Lower leg skin (tissue), 3 donors: ENCODE data around the gene SLC41A1.

ENCODE experiments used
- CTCF ChIP-seq, 3 donors: fragments of 450-650 bp; IDR thresholded peaks; one replicate each; pipeline ENCODE4 v1.5.1; 2016; ENCODE audit warnings: antibody characterized with exemption in 3 of 3, mild to moderate bottlenecking in 3 of 3, moderate library complexity in 2 of 3
- POLR2A ChIP-seq, 2 donors: fragments of 450-650 bp; IDR thresholded peaks; one replicate each; pipeline ENCODE4 v1.6.1; 2016 to 2017; ENCODE audit warnings: antibody characterized with exemption in 2 of 2, mild to moderate bottlenecking in 1 of 2, moderate library complexity in 1 of 2

DNA sequence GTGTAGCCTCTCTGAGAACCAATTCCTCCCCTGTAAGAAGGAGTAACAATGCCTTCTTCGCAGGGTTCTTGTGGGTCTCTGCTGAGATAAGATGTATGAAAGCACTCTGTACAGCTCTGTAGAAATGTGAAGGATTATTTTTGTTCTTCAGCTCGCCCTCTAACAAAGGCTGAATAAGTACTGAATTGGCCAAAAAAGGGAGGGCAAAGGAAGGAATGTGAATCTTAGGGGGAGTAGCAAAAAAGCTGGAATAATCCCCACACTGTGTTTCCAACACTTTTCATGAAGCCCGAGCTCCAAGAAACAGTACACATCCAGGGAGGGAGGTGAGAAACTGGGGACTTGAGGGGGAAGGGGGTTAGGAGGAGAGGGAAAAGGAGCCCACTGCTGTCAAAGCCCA is 14.0 kb upstream of the SLC41A1 start:
- TF ChIP-seq CTCF (IDR thresholded peaks at IDR 0.05) (no peak), POLR2A (IDR thresholded peaks at IDR 0.05) (no peak)
